ENCODE results near the gene MAGI2. TPM values are rescaled to one million over a fixed set of nuclear protein-coding genes. Genes with fewer than 3 reads are reported as not detected.

Gene MAGI2
- total RNA-seq, 1 experiment from 2014 or later = 14.3 TPM

DNA sequence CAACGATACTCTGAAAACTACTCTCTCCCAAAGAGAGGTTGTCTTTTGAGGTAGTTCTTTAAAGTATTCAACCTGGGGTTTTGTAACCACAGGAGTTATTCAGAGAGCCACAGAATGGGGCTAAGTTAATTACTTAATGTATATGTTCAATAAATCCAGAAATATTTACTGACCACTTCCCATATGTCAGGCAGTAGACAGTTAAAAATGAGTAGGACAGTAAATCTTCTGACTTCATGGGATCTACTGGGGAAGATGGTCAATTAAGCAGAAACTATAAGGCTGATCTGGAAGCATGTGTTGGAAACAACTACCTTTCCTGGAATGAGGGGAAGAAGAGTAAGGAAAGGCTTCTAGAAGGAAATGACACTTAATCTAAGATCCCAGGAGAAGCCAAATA, 167.7 kb downstream of the MAGI2 start:
- peaks cover 2% of the 10 kb centered on the region; the same call in 1 of the 2 replicates for H3K27me3 Mint-ChIP-seq (ENCODE audit: low read depth)
- H3K79me1 ChIP-seq (ENCODE audit: insufficient read depth, low read depth, low read length, poor library complexity, severe bottlenecking) = no peaks in the 10 kb centered on the region
- no peak overlapping the region for H3K27ac ChIP-seq (ENCODE audit: insufficient read length, low read depth, low read length)
- no peak overlapping the region for H2AFZ ChIP-seq (ENCODE audit: low read length)
- no peaks in the 10 kb centered on the region for H3K79me2 ChIP-seq (ENCODE audit: insufficient read depth, low read length)
- H3K9me3 ChIP-seq (ENCODE audit: control insufficient read depth, low read depth, low read length) = no peaks in the 10 kb centered on the region
- no peaks in the 10 kb centered on the region for H3K36me3 Mint-ChIP-seq (ENCODE audit: insufficient read depth in 1 of 3, low read depth in 3 of 3)
- no peak overlapping the region for H3K4ac ChIP-seq (ENCODE audit: low read depth, low read length)
- H3T11ph ChIP-seq (ENCODE audit: low read length) = no peak overlapping the region
- no peak overlapping the region for H2BK120ac ChIP-seq (ENCODE audit: low read depth, low read length, poor library complexity, severe bottlenecking)
- no peaks in the 10 kb centered on the region for H3K4me1 Mint-ChIP-seq
- H3K9ac ChIP-seq (ENCODE audit: extremely low read depth, insufficient read length, low read length) = no peak overlapping the region
- H2BK15ac ChIP-seq (ENCODE audit: low read depth, low read length) = no peak overlapping the region
- no peak overlapping the region for H4K91ac ChIP-seq (ENCODE audit: insufficient read length, low read depth, low read length)
- H4K8ac ChIP-seq (replicated peaks; ENCODE audit: insufficient read length, low read depth, low read length) = no peak overlapping the region
- H2BK5ac ChIP-seq (ENCODE audit: insufficient read length, low read length) = no peak overlapping the region
- no peak overlapping the region for H3K27ac Mint-ChIP-seq
- H2BK12ac ChIP-seq (ENCODE audit: insufficient read length, low read depth, low read length) = no peak overlapping the region
- no peak overlapping the region for H3K56ac ChIP-seq (ENCODE audit: insufficient read length, low read depth, low read length)
- no peaks in the 10 kb centered on the region for H3K4me1 ChIP-seq (ENCODE audit: insufficient read depth, low read length)
- no CpG with 5 or more reads among the region's 1 CpG for WGBS (ENCODE audit: extremely low coverage, insufficient read length, low lambda C conversion rate)
- no peak overlapping the region for H2AK5ac ChIP-seq (ENCODE audit: insufficient read length, low read length)
- H4K5ac ChIP-seq (ENCODE audit: insufficient read length, low read depth, low read length) = no peak overlapping the region
- no peak overlapping the region for H2BK20ac ChIP-seq (ENCODE audit: low read depth, low read length, poor library complexity, severe bottlenecking)
- H3K9me3 Mint-ChIP-seq = no peaks in the 10 kb centered on the region
- no peak overlapping the region for H3K14ac ChIP-seq (ENCODE audit: insufficient read depth, low read length)
- no peak for DNase-seq
- no peaks in the 10 kb centered on the region for H3K23me2 ChIP-seq (ENCODE audit: insufficient read length, low read depth, low read length, poor library complexity, severe bottlenecking)
- no peak overlapping the region for H3K4me3 Mint-ChIP-seq
- H3K4me2 ChIP-seq (ENCODE audit: insufficient read depth, insufficient read length, low read length) = no peak overlapping the region
- H3K23ac ChIP-seq (ENCODE audit: insufficient read length, low read depth, low read length) = no peak overlapping the region
- TF ChIP-seq, protein P1, sequence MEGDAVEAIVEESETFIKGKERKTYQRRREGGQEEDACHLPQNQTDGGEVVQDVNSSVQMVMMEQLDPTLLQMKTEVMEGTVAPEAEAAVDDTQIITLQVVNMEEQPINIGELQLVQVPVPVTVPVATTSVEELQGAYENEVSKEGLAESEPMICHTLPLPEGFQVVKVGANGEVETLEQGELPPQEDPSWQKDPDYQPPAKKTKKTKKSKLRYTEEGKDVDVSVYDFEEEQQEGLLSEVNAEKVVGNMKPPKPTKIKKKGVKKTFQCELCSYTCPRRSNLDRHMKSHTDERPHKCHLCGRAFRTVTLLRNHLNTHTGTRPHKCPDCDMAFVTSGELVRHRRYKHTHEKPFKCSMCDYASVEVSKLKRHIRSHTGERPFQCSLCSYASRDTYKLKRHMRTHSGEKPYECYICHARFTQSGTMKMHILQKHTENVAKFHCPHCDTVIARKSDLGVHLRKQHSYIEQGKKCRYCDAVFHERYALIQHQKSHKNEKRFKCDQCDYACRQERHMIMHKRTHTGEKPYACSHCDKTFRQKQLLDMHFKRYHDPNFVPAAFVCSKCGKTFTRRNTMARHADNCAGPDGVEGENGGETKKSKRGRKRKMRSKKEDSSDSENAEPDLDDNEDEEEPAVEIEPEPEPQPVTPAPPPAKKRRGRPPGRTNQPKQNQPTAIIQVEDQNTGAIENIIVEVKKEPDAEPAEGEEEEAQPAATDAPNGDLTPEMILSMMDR (conservative IDR thresholded peaks at IDR 0.05) = no peak
- H3K18ac ChIP-seq (ENCODE audit: insufficient read length, low read depth, low read length) = no peak overlapping the region
- no peaks in the 10 kb centered on the region for H3K27me3 ChIP-seq (ENCODE audit: insufficient read depth, low read length)
- no peaks in the 10 kb centered on the region for H4K20me1 ChIP-seq (ENCODE audit: control insufficient read depth, insufficient read depth, insufficient read length)
